ENCODE data around the gene PAQR4. TPM values are rescaled to one million over a fixed set of nuclear protein-coding genes. Genes with fewer than 3 reads are reported as not detected.
A peak's percentile ranks its signal among the peaks of the same experiment; 100 is the strongest.

PAQR4 gene
- total RNA-seq, 4 donors from 2014 or later, result 1.9 to 6.4 (median 4.1) TPM

DNA sequence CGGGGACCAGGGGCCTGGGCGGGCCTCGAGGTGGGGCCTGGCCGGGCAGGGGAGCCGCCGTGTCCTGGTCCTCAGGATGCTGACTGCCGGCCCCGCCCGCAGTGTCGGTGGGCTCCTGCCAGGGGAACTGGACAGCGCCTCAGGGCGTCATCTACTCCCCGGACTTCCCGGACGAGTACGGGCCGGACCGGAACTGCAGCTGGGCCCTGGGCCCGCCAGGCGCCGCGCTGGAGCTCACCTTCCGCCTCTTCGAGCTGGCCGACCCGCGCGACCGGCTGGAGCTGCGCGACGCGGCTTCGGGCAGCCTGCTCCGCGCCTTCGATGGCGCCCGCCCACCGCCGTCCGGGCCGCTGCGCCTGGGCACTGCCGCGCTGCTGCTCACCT lies 2.3 kb upstream of the PAQR4 start:
- no peak for TF ChIP-seq POLR2A (IDR thresholded peaks at IDR 0.05)
- TF ChIP-seq, protein P1, sequence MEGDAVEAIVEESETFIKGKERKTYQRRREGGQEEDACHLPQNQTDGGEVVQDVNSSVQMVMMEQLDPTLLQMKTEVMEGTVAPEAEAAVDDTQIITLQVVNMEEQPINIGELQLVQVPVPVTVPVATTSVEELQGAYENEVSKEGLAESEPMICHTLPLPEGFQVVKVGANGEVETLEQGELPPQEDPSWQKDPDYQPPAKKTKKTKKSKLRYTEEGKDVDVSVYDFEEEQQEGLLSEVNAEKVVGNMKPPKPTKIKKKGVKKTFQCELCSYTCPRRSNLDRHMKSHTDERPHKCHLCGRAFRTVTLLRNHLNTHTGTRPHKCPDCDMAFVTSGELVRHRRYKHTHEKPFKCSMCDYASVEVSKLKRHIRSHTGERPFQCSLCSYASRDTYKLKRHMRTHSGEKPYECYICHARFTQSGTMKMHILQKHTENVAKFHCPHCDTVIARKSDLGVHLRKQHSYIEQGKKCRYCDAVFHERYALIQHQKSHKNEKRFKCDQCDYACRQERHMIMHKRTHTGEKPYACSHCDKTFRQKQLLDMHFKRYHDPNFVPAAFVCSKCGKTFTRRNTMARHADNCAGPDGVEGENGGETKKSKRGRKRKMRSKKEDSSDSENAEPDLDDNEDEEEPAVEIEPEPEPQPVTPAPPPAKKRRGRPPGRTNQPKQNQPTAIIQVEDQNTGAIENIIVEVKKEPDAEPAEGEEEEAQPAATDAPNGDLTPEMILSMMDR (IDR thresholded peaks at IDR 0.05), result peak in 1 of 4 experiments; percentile 20
- no peak for TF ChIP-seq POLR2AphosphoS5 (IDR thresholded peaks at IDR 0.05)
- Histone ChIP-seq H3K36me3 (no peaks in the 10 kb centered on the region), H3K27me3 (peaks cover 84% of the 10 kb centered on the region), H3K9me3 (no peaks in the 10 kb centered on the region), H3K27ac (no peak overlapping the region), H3K4me1 (peaks cover 7 to 81% (median 39%) of the 10 kb centered on the region in 3 donors), H3K4me3 (peak overlapping the region in 1 of 2 donors; percentile 38)
- WGBS, 2 donors (ENCODE audit: low coverage in 1 of 2), result no CpG with 5 or more reads among the region's 46 CpGs
- no peak for ATAC-seq

DNA sequence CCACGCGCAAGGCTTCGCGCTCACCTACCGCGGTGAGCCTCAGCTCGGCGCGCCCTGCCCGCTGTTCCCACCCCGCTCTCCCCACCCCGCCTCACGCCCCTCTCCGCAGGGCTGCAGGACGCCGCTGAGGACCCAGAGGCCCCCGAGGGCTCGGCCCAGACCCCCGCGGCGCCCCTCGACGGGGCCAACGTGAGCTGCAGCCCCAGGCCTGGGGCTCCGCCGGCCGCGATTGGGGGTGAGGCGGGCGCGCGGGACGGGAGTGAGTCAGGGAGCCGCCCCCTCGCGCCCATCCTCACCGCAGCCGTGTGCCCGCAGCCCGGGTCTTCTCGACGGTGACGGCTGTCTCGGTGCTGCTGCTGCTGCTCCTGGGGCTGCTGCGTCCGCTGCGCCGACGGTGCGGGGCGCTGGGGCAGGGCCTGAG lies 1.9 kb upstream of the PAQR4 start:
- Histone ChIP-seq H3K4me3 (peak overlapping the region in 1 of 2 donors; percentile 38), H3K27ac (no peak overlapping the region), H3K36me3 (no peaks in the 10 kb centered on the region), H3K4me1 (peaks cover 7 to 81% (median 39%) of the 10 kb centered on the region in 3 donors), H3K27me3 (peaks cover 80% of the 10 kb centered on the region), H3K9me3 (no peaks in the 10 kb centered on the region)
- TF ChIP-seq POLR2A (IDR thresholded peaks at IDR 0.05) (no peak), EP300 (IDR thresholded peaks at IDR 0.05) (no peak), POLR2AphosphoS5 (IDR thresholded peaks at IDR 0.05) (no peak)
- TF ChIP-seq, protein P1 (IDR thresholded peaks at IDR 0.05), result no peak
- ATAC-seq, result no peak
- WGBS, 2 donors (ENCODE audit: low coverage in 1 of 2), result no CpG with 5 or more reads among the region's 51 CpGs

DNA sequence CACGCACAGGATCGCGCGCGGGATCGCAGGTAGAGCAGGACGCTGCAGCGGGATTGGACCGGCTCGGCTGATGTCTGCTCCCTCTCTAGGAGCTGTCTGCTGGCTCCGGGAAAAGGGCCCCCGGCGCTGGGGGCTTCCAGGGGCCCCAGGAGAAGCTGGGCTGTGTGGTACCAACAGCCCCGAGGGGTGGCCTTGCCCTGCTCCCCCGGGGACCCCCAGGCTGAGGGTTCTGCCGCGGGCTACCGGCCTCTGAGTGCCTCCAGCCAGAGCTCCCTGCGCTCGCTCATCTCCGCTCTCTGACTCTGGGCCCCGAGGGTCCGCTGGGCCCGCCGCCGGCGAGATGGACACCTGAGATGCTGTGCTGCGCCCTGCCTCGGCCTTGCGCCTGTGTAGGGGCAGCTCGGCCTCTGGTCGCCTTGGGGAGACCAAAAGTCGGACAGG lies 1.4 kb upstream of the PAQR4 start:
- 40 to 60% methylated on average over 2 to 3 of the region's 33 CpGs for WGBS, 2 donors (ENCODE audit: low coverage in 1 of 2)
- H3K36me3 ChIP-seq, result no peaks in the 10 kb centered on the region
- no peak overlapping the region for H3K4me3 ChIP-seq
- no peak overlapping the region for H3K27ac ChIP-seq
- ATAC-seq, result no peak
- TF ChIP-seq EP300 (IDR thresholded peaks at IDR 0.05) (no peak), POLR2AphosphoS5 (IDR thresholded peaks at IDR 0.05) (no peak), POLR2A (IDR thresholded peaks at IDR 0.05) (no peak)
- TF ChIP-seq, protein P1 (IDR thresholded peaks at IDR 0.05), result no peak
- peaks cover 75% of the 10 kb centered on the region for H3K27me3 ChIP-seq
- peaks cover 7 to 79% (median 39%) of the 10 kb centered on the region in 3 donors for H3K4me1 ChIP-seq
- no peaks in the 10 kb centered on the region for H3K9me3 ChIP-seq

DNA sequence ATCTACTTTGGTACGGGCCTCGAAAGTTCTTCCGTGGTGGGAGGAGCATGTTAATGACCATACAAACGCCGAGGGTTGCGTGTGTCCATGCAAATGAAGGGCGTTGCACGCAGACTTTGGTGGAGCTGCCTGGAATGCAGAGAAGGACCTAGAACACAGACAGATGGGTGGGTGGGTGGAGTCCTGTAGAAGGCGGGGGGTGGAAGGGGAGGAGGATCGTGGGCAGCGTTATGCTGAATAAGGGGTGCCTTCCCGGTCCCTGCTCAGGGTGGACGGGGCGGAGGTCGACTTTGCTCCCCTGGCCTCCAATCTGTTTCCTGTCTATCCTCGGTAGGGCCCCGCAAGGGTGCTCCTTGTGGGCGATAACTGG lies 795 bp upstream of the PAQR4 start:
- 10 to 20% methylated on average over 2 to 15 of the region's 18 CpGs for WGBS, 2 donors (ENCODE audit: low coverage in 1 of 2)
- H3K4me1 ChIP-seq, result peaks cover 5 to 72% (median 34%) of the 10 kb centered on the region in 3 donors
- H3K27me3 ChIP-seq, result peaks cover 69% of the 10 kb centered on the region
- TF ChIP-seq POLR2A (IDR thresholded peaks at IDR 0.05), result no peak
- TF ChIP-seq EP300 (IDR thresholded peaks at IDR 0.05), result no peak
- TF ChIP-seq, protein P1 (IDR thresholded peaks at IDR 0.05), result no peak
- TF ChIP-seq POLR2AphosphoS5 (IDR thresholded peaks at IDR 0.05), result no peak
- peak overlapping the region in 1 of 2 donors; percentile 79 for H3K4me3 ChIP-seq
- no peak overlapping the region for H3K27ac ChIP-seq
- no peaks in the 10 kb centered on the region for H3K36me3 ChIP-seq
- no peak for ATAC-seq
- H3K9me3 ChIP-seq, result no peaks in the 10 kb centered on the region

All from gastroesophageal sphincter (tissue), 4 donors.